Endothelial cell of umbilical vein (primary cell): Measurements from ENCODE around the gene MAP3K14. TPM values are rescaled to one million over a fixed set of nuclear protein-coding genes. Genes with fewer than 3 reads are reported as not detected.

Experiments
- Bru-seq: library from RNA; stranded (reverse); fragments of 400-500 nt; gene quantifications from one replicate; lab custom pipeline; 2021; lab: Mats Ljungman, UMichigan
- BruChase-seq, 2 experiments: library from RNA; stranded (reverse); fragments of 400-500 nt; gene quantifications; one replicate each; lab custom pipeline; 2021; lab: Mats Ljungman, UMichigan
- BruUV-seq: library from RNA; stranded (reverse); fragments of 400-500 nt; replicated peaks from 2 replicates; lab custom pipeline; 2021; lab: Mats Ljungman, UMichigan
- CTCF ChIA-PET: fragments of 300-600, 350-600 bp; sonication (Branson Sonifier 250); formaldehyde crosslinking; loops from one replicate; lab custom pipeline; 2021; ENCODE audit warnings: antibody characterized with exemption, inconsistent platforms; lab: Charles Lee
- POLR2A ChIA-PET: fragments of 300-600, 350-600 bp; sonication (Branson Sonifier 250); formaldehyde crosslinking; loops from one replicate; lab custom pipeline; 2021; ENCODE audit warnings: antibody characterized with exemption, inconsistent platforms; lab: Charles Lee
- DNase-seq: peaks from one replicate; pipeline ENCODE4 v3.0.0-alpha.2; 2011; ENCODE audit warnings: low read depth, low spot score
- FAIRE-seq: peaks from 2 replicates; lab custom pipeline; 2011; peaks lifted over from hg19 to GRCh38; lab: Jason Lieb, UNC
- H2AFZ ChIP-seq: 2 replicates; pipeline ENCODE4 v1.6.0; 2012; ENCODE audit warnings: low read depth, low read length, control low read depth, inconsistent platforms
- H3K27ac ChIP-seq: 2 replicates; pipeline ENCODE4 v1.5.1; 2011; ENCODE audit warnings: low read depth, mild to moderate bottlenecking, control low read depth, low read length, moderate library complexity; ENCODE audit not compliant: insufficient read depth
- H3K27me3 ChIP-seq, 2 experiments: 2 replicates each; pipeline versions ENCODE4 v1.6.0 to v1.6.1; 2011; ENCODE audit warnings: low read length in 2 of 2, mixed read lengths in 1 of 2; ENCODE audit not compliant: control insufficient read depth in 2 of 2, insufficient read depth in 2 of 2
- H3K36me3 ChIP-seq, 2 experiments: 2 replicates in 1 of 2; 3 replicates in 1 of 2; pipeline ENCODE4 v1.5.1; 2011; ENCODE audit warnings: low read length in 2 of 2, mild to moderate bottlenecking in 1 of 2, moderate library complexity in 1 of 2; ENCODE audit not compliant: control insufficient read depth in 2 of 2, insufficient read depth in 2 of 2; ENCODE audit errors: extremely low read depth in 1 of 2
- H3K4me1 ChIP-seq: 3 replicates; pipeline ENCODE4 v1.5.1; 2011; ENCODE audit warnings: mild to moderate bottlenecking, low read length; ENCODE audit not compliant: control insufficient read depth, insufficient read depth; ENCODE audit errors: extremely low read depth
- H3K4me2 ChIP-seq: 2 replicates; pipeline ENCODE4 v1.6.1; 2011; ENCODE audit warnings: low read length, control low read depth, mixed read lengths; ENCODE audit not compliant: insufficient read depth
- H3K4me3 ChIP-seq, 3 experiments: fragments of 200-600 bp in 1 of 3; sonication (generic), shearing (Covaris generic) in 1 of 3; replicated peaks in 1 of 3; 2 replicates each; pipeline ENCODE4 v1.5.1; 2011 to 2016; ENCODE audit warnings: control low read depth in 3 of 3, low read length in 3 of 3, mild to moderate bottlenecking in 2 of 3, inconsistent platforms in 1 of 3, low read depth in 1 of 3, moderate library complexity in 1 of 3; ENCODE audit not compliant: insufficient read depth in 1 of 3
- H3K79me2 ChIP-seq: 2 replicates; pipeline ENCODE4 v1.6.0; 2012; ENCODE audit warnings: low read length, inconsistent platforms; ENCODE audit not compliant: control insufficient read depth, insufficient read depth
- H3K9ac ChIP-seq: replicated peaks from 2 replicates; pipeline ENCODE3; 2011; ENCODE audit warnings: low read length, control low read depth; ENCODE audit not compliant: insufficient read depth; ENCODE audit errors: extremely low read depth
- H3K9me1 ChIP-seq: replicated peaks from 3 replicates; pipeline ENCODE4 v1.6.0; 2011; ENCODE audit warnings: mild to moderate bottlenecking, low read length; ENCODE audit not compliant: control insufficient read depth, insufficient read depth; ENCODE audit errors: extremely low read depth
- H3K9me3 ChIP-seq: replicated peaks from 2 replicates; pipeline ENCODE4 v1.5.1; 2012; ENCODE audit warnings: low read length, inconsistent platforms; ENCODE audit not compliant: control insufficient read depth, insufficient read depth
- H4K20me1 ChIP-seq: replicated peaks from 2 replicates; pipeline ENCODE3; 2011; ENCODE audit warnings: mild to moderate bottlenecking, low read length; ENCODE audit not compliant: control insufficient read depth, insufficient read depth; ENCODE audit errors: extremely low read depth
- EZH2 ChIP-seq: IDR thresholded peaks from 2 replicates; pipeline ENCODE4 v1.6.1; 2012; ENCODE audit warnings: borderline replicate concordance, low read depth, mild to moderate bottlenecking, moderate library complexity, low read length, inconsistent platforms; ENCODE audit not compliant: severe bottlenecking
- FOS ChIP-seq: IDR thresholded peaks from 2 replicates; pipeline ENCODE4 v1.6.1; 2011; ENCODE audit warnings: mild to moderate bottlenecking, low read length, moderate library complexity, borderline replicate concordance; ENCODE audit not compliant: insufficient read depth
- GATA2 ChIP-seq: IDR thresholded peaks from 2 replicates; pipeline ENCODE4 v1.7.0; 2011; ENCODE audit warnings: low read depth, mild to moderate bottlenecking, moderate library complexity, mixed read lengths, low read length; ENCODE audit not compliant: insufficient read length, insufficient read depth
- JUN ChIP-seq: IDR thresholded peaks from 2 replicates; pipeline ENCODE4 v1.6.1; 2011; ENCODE audit warnings: borderline replicate concordance, low read depth; ENCODE audit not compliant: insufficient read length, insufficient read depth
- MAX ChIP-seq: IDR thresholded peaks from 2 replicates; pipeline ENCODE4 v1.6.1; 2011; ENCODE audit not compliant: insufficient read depth, insufficient read length
- MYC ChIP-seq: IDR thresholded peaks from one replicate; pipeline ENCODE4 v1.6.1; 2011; ENCODE audit warnings: mild to moderate bottlenecking, low read depth, low read length
- POLR2A ChIP-seq: IDR thresholded peaks from 2 replicates; pipeline ENCODE4 v1.6.1; 2012; ENCODE audit warnings: low read depth, mild to moderate bottlenecking, control low read depth, low read length
- POLR2AphosphoS5 ChIP-seq: IDR thresholded peaks from 2 replicates; pipeline ENCODE4 v1.6.1; 2012; ENCODE audit warnings: low read depth, mild to moderate bottlenecking, control low read depth, low read length, moderate library complexity; ENCODE audit not compliant: insufficient read depth
- dilution Hi-C: fragments of 300-500 bp; cut with MboI; formaldehyde crosslinking; loops from one replicate; pipeline ENCODE4 v1.15.0; 2019; ENCODE audit warnings: low sequenced_read_pairs; ENCODE audit not compliant: extremely low pct_ligation_motif_present
- intact Hi-C: fragments of 100-400 bp; cut with micrococcal nuclease; formaldehyde crosslinking; loops from one replicate; pipeline ENCODE4 v1.10.0; 2022
- long read RNA-seq: library from polyadenylated mRNA; stranded (forward); transcript quantifications from one replicate; pipeline ENCODE4 v2.0.0, GENCODE V29; 2021
- polyA minus RNA-seq, 3 experiments: library from RNA; depleted of rRNA, polyadenylated mRNA; stranded (reverse); fragments of >200 nt; gene quantifications; 1 replicate in 1 of 3; 2 replicates in 2 of 3; pipeline ENCODE4 v1.2.3, GENCODE V29; 2011
- polyA plus RNA-seq, 4 experiments: library from polyadenylated mRNA; depleted of rRNA in 3 of 4; stranded (reverse) in 3 of 4; unstranded in 1 of 4; fragments of >200 nt; gene quantifications; 2 replicates each; pipeline versions ENCODE4 v1.2.1 to v1.2.3, GENCODE V29; 2011 to 2012; ENCODE audit warnings: missing spikeins in 1 of 4
- total RNA-seq: library from RNA; stranded (reverse); gene quantifications from 2 replicates; pipeline ENCODE4 v1.2.3, GENCODE V29; 2021
- TF ChIP-seq, protein P1 (sequence below), 2 donors: IDR thresholded peaks; 1 replicate in 1 of 2; 2 replicates in 1 of 2; pipeline ENCODE4 v1.5.1; 2011; ENCODE audit warnings: low read length in 2 of 2, mild to moderate bottlenecking in 2 of 2, moderate library complexity in 2 of 2, control low read depth in 1 of 2, inconsistent platforms in 1 of 2, low read depth in 1 of 2; ENCODE audit not compliant: insufficient read depth in 1 of 2; ENCODE audit errors: extremely low read depth in 1 of 2

The MAP3K14 gene
- total RNA-seq (7.9 and 9.8 TPM in 2 replicates), polyA plus RNA-seq (5.4 and 6.4 TPM in 2 replicates), polyA minus RNA-seq (4.2 and 4.4 TPM in 2 replicates), Bru-seq, nascent RNA (percentile 70 among the genes with signal in this experiment), BruChase-seq, experiment 1, labeled RNA remaining after a 6-hour chase (percentile 60 among the genes with signal in this experiment), BruChase-seq, experiment 2, labeled RNA remaining after a 2-hour chase (percentile 64 among the genes with signal in this experiment)
- polyA plus RNA-seq (2011; cell fraction: cytosol; rRNA removed), result 4.0 and 5.3 TPM in 2 replicates
- polyA plus RNA-seq (2011; cell fraction: nucleus; rRNA removed), result 11.9 and 13.4 TPM in 2 replicates
- polyA plus RNA-seq (2012), result 3.6 and 5.8 TPM in 2 replicates
- polyA minus RNA-seq (2011; cell fraction: cytosol; rRNA and poly(A)+ RNA removed), result 5.4 TPM
- 5.3 and 7.3 TPM in 2 replicates for polyA minus RNA-seq (2011; cell fraction: nucleus; rRNA and poly(A)+ RNA removed)
- long read RNA-seq, full-length matches to known transcripts, result 4 of 12 reads
- long read RNA-seq, partial matches to known transcripts, result 1 of 12 reads
- long read RNA-seq, other reads (novel, unspliced or antisense), result 7 of 12 reads

GRCh38 chr17:45316434-45317110 lies at the start of gene MAP3K14:
MAP3K14 (minus strand) TSS chr17:45317020; CDS start chr17:45290745, 26,275 bp downstream.
- BruUV-seq, result no TSS peak
- Histone ChIP-seq H3K4me1 (peaks cover 54% of the 10 kb centered on the region), H3K79me2 (peaks cover 47% of the 10 kb centered on the region), H3K27ac (peak within 1 kb of the TSS; percentile 69), H3K9ac (peak within 1 kb of the TSS; percentile 71), H2AFZ (peak within 1 kb of the TSS; percentile 50), H3K4me2 (peak within 1 kb of the TSS; percentile 97), H3K36me3 (peaks cover 0 to 1% of the 10 kb centered on the region in 2 experiments), H3K9me1 (no peaks in the 10 kb centered on the region), H4K20me1 (no peaks in the 10 kb centered on the region), H3K4me3 (peak within 1 kb of the TSS; percentile 79 to 88 (median 85)), H3K9me3 (no peaks in the 10 kb centered on the region), H3K27me3 (no peaks in the 10 kb centered on the region)
- TF ChIP-seq EZH2, result no peak
- no peak for TF ChIP-seq GATA2
- TF ChIP-seq POLR2AphosphoS5, result peak; percentile 96
- TF ChIP-seq, protein P1, sequence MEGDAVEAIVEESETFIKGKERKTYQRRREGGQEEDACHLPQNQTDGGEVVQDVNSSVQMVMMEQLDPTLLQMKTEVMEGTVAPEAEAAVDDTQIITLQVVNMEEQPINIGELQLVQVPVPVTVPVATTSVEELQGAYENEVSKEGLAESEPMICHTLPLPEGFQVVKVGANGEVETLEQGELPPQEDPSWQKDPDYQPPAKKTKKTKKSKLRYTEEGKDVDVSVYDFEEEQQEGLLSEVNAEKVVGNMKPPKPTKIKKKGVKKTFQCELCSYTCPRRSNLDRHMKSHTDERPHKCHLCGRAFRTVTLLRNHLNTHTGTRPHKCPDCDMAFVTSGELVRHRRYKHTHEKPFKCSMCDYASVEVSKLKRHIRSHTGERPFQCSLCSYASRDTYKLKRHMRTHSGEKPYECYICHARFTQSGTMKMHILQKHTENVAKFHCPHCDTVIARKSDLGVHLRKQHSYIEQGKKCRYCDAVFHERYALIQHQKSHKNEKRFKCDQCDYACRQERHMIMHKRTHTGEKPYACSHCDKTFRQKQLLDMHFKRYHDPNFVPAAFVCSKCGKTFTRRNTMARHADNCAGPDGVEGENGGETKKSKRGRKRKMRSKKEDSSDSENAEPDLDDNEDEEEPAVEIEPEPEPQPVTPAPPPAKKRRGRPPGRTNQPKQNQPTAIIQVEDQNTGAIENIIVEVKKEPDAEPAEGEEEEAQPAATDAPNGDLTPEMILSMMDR (IDR thresholded peaks at IDR 0.05; ENCODE audit: extremely low read depth in 1 of 2, insufficient read depth in 1 of 2, low read depth in 1 of 2, low read length in 2 of 2), result peak in 1 of 2 donors; percentile 14
- peak; percentile 91 for TF ChIP-seq POLR2A
- TF ChIP-seq FOS, result no peak
- TF ChIP-seq MAX, result no peak
- no peak for TF ChIP-seq JUN
- no peak for TF ChIP-seq MYC
- DNase-seq (peak; percentile 82), FAIRE-seq (no peak)
- ChIA-PET CTCF (interaction anchor here (0.7 to 4.6 kb wide), 25 partner anchors 10 to 181 kb away, joined by 3 to 74 read pairs (median 6); partner anchors contain the start of genes ACBD4 and HEXIM1), POLR2A (interaction anchor here (1.0 to 3.1 kb wide), 7 partner anchors 21 to 167 kb away, joined by 3 to 13 read pairs (median 5); no protein-coding TSS in a partner anchor)
- intact Hi-C loops (loop anchor here (1.0 to 2.0 kb wide), 7 partner anchors 20 to 168 kb away; partner anchors contain the start of gene HEXIM1), dilution Hi-C loops (no loop called here)
